ENCODE measurements around the gene DCST1. TPM values are rescaled to one million over a fixed set of nuclear protein-coding genes. Genes with fewer than 3 reads are reported as not detected.

Gene DCST1
- total and polyA plus RNA-seq, 2 of the 8 experiments (the other 6 are each of a cell fraction or from before 2014, with no cell fraction given): not detected

- peak in 1 of 2 experiments; percentile 32; a peak in 1 of 4 replicates for TF ChIP-seq HDAC2 (IDR thresholded peaks at IDR 0.05; ENCODE audit: borderline replicate concordance in 1 of 2, low read depth in 2 of 2, low read length in 2 of 2)
- no peak for TF ChIP-seq TBP (IDR thresholded peaks at IDR 0.05; ENCODE audit: low read depth, low read length)
These were observed 37.3 kb downstream of the DCST1 start (continued) for GRCh38 chr1:155070721-155071569.
